Measurements from ENCODE around the gene PYGO2. TPM values are rescaled to one million over a fixed set of nuclear protein-coding genes. Genes with fewer than 3 reads are reported as not detected.
A peak's percentile ranks its signal among the peaks of the same experiment; 100 is the strongest.

The PYGO2 gene
- total RNA-seq, 1 experiment from 2014 or later = 35.9 TPM

GRCh38 chr1:154971341-154971998 is 9.9 kb upstream of the PYGO2 start:
- Mint-ChIP-seq H3K27me3 (ENCODE audit: insufficient read depth, unreplicated experiment) (no peaks in the 10 kb centered on the region), H3K36me3 (ENCODE audit: insufficient read depth, unreplicated experiment) (peaks cover 46% of the 10 kb centered on the region), H3K27ac (ENCODE audit: low read depth, unreplicated experiment) (no peak overlapping the region), H3K4me3 (ENCODE audit: unreplicated experiment) (no peak overlapping the region), H3K9me3 (ENCODE audit: unreplicated experiment) (no peaks in the 10 kb centered on the region), H3K4me1 (ENCODE audit: insufficient read depth, unreplicated experiment) (peaks cover 40% of the 10 kb centered on the region)
- ChIA-PET POLR2A (interaction anchor here (0.7 to 41.1 kb wide), 28 partner anchors 1 to 1008 kb away, joined by 3 to 1917 read pairs (median 7); partner anchors contain the start of genes ADAM15, CKS1B, EFNA1 and EFNA3), CTCF (interaction anchor here (0.6 to 6.7 kb wide), 30 partner anchors 9 to 425 kb away, joined by 3 to 64 read pairs (median 4); partner anchors contain the start of genes FLAD1, KRTCAP2, LENEP and PBXIP1)
- peak; percentile 90 for DNase-seq (ENCODE audit: unreplicated experiment)
- TF ChIP-seq CTCF (IDR thresholded peaks at IDR 0.05; ENCODE audit: unreplicated experiment) = no peak
- intact Hi-C loops (cut with micrococcal nuclease) = loop anchor here (1.0 to 5.0 kb wide), 3 partner anchors 13 to 201 kb away; partner anchors contain the start of genes KRTCAP2 and TRIM46
- no TSS peak for BruUV-seq (replicated peaks)

GRCh38 chr1:154970631-154971340 is 9.2 kb upstream of the PYGO2 start, which contains the start of gene SHC1:
Gene SHC1, minus strand, starts transcription at chr1:154970747. Its CDS starts 221 bp downstream, at chr1:154970526.
- H3K36me3 Mint-ChIP-seq (ENCODE audit: insufficient read depth, unreplicated experiment) = peaks cover 53% of the 10 kb centered on the region
- no peak for TF ChIP-seq CTCF (IDR thresholded peaks at IDR 0.05; ENCODE audit: unreplicated experiment)
- no peaks in the 10 kb centered on the region for H3K9me3 Mint-ChIP-seq (ENCODE audit: unreplicated experiment)
- BruUV-seq (replicated peaks) = no TSS peak
- no peak within 1 kb of the TSS for H3K27ac Mint-ChIP-seq (ENCODE audit: low read depth, unreplicated experiment)
- DNase-seq (ENCODE audit: unreplicated experiment) = peak; percentile 99
- POLR2A ChIA-PET = interaction anchor here (0.6 to 41.1 kb wide), 31 partner anchors 0 to 964 kb away, joined by 3 to 1917 read pairs (median 6); partner anchors contain the start of genes ADAM15, ADAR, CKS1B and CLK2
- CTCF ChIA-PET = interaction anchor here (0.5 to 6.7 kb wide), 32 partner anchors 9 to 411 kb away, joined by 3 to 64 read pairs (median 5); partner anchors contain the start of genes ADAM15, FLAD1, KRTCAP2 and LENEP
- no peak within 1 kb of the TSS for H3K4me3 Mint-ChIP-seq (ENCODE audit: unreplicated experiment)
- H3K4me1 Mint-ChIP-seq (ENCODE audit: insufficient read depth, unreplicated experiment) = peaks cover 40% of the 10 kb centered on the region
- intact Hi-C loops (cut with micrococcal nuclease) = loop anchor here (1.0 to 5.0 kb wide), 3 partner anchors 14 to 202 kb away; partner anchors contain the start of genes KRTCAP2 and TRIM46
- H3K27me3 Mint-ChIP-seq (ENCODE audit: insufficient read depth, unreplicated experiment) = no peaks in the 10 kb centered on the region

- POLR2A ChIA-PET = interaction anchor here (0.9 to 41.1 kb wide), 28 partner anchors 1 to 965 kb away, joined by 3 to 1917 read pairs (median 6); partner anchors contain the start of genes ADAM15, ADAR, CKS1B and EFNA1
- no peak overlapping the region for H3K4me3 Mint-ChIP-seq (ENCODE audit: unreplicated experiment)
- no peak for DNase-seq (ENCODE audit: unreplicated experiment)
- CTCF ChIA-PET = interaction anchor here (0.6 to 6.7 kb wide), 25 partner anchors 8 to 410 kb away, joined by 3 to 64 read pairs (median 5); partner anchors contain the start of genes ADAM15, FLAD1, LENEP and PMVK
- TSS peak; percentile 1 for BruUV-seq (replicated peaks)
- H3K27ac Mint-ChIP-seq (ENCODE audit: low read depth, unreplicated experiment) = no peak overlapping the region
- H3K9me3 Mint-ChIP-seq (ENCODE audit: unreplicated experiment) = no peaks in the 10 kb centered on the region
- TF ChIP-seq CTCF (IDR thresholded peaks at IDR 0.05; ENCODE audit: unreplicated experiment) = no peak
- peaks cover 61% of the 10 kb centered on the region for H3K36me3 Mint-ChIP-seq (ENCODE audit: insufficient read depth, unreplicated experiment)
- no peaks in the 10 kb centered on the region for H3K27me3 Mint-ChIP-seq (ENCODE audit: insufficient read depth, unreplicated experiment)
- H3K4me1 Mint-ChIP-seq (ENCODE audit: insufficient read depth, unreplicated experiment) = peaks cover 49% of the 10 kb centered on the region
- intact Hi-C loops (cut with micrococcal nuclease) = loop anchor here (2.0 to 5.0 kb wide), 2 partner anchors 15 to 202 kb away; partner anchors contain the start of genes KRTCAP2 and TRIM46
Measured at GRCh38 chr1:154969860-154970452, 8.4 kb upstream of the PYGO2 start.

Measured in MCF 10A (cell line).